ENCODE measurements around the gene PACC1.

Gene PACC1

DNA sequence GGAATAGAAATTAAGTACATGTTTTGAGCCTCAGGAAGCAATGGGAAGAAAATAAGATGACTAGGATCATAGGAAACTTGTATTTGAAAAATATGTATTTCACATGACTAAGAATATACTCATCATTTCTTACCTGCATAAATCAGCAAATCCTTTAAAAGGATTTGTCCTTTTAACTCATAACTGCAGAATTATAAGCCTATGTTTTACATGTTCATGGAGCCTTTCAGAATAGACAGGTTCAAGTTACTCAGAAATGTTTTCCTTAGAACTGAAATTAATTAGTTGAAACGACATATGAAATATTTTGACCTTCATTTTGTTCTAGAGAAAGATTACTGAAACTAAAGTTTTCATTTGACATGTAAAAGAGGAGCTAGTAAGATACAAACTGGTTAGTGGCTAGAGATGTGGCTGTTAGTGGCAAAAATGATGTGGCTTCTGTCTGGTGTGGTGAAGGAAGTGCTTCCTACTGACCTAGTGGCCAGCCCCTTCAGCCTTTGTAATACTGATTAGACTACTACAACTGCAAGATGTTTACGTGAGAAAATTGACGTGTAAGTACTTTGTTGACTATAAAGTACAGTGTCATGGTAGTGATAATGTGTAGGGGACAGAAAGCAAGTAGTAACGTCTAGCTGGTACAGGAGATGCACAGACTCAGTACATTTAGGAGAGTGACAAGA, 54.7 kb downstream of the PACC1 start:
- CTCF ChIA-PET, result interaction anchor here (1.1 to 1.8 kb wide), 3 partner anchors 15 to 29 kb away, joined by 3 to 6 read pairs (median 4); no protein-coding TSS in a partner anchor
- Histone ChIP-seq H3K27ac (ENCODE audit: insufficient read depth in 1 of 2, low read depth in 1 of 2, low read length in 2 of 2, poor library complexity in 1 of 2, severe bottlenecking in 2 of 2) (no peak overlapping the region), H3K36me3 (ENCODE audit: control insufficient read depth in 4 of 4, insufficient read depth in 4 of 4, low read length in 3 of 4) (peaks cover 19 to 68% (median 44%) of the 10 kb centered on the region in 4 experiments), H3K4me1 (ENCODE audit: control extremely low read depth in 1 of 4, control insufficient read depth in 4 of 4, insufficient read depth in 4 of 4, low read length in 3 of 4) (no peaks in the 10 kb centered on the region), H3K27me3 (replicated peaks in 2 of 5; ENCODE audit: control insufficient read depth in 4 of 5, insufficient read depth in 5 of 5, low read length in 4 of 5) (no peaks in the 10 kb centered on the region), H3K9me3 (ENCODE audit: control extremely low read depth in 1 of 5, control insufficient read depth in 4 of 5, insufficient read depth in 2 of 5, low read depth in 1 of 5, low read length in 4 of 5) (no peaks in the 10 kb centered on the region), H3K4me3 (ENCODE audit: control insufficient read depth in 1 of 7, extremely low read depth in 1 of 7, insufficient read depth in 4 of 7, low read depth in 2 of 7, low read length in 6 of 7) (no peak overlapping the region)
- DNase-seq, result no peak
- POLR2A ChIA-PET, result no interaction called here
- 100% methylated on average over 4 of the region's 4 CpGs for WGBS (ENCODE audit: insufficient coverage)

DNA sequence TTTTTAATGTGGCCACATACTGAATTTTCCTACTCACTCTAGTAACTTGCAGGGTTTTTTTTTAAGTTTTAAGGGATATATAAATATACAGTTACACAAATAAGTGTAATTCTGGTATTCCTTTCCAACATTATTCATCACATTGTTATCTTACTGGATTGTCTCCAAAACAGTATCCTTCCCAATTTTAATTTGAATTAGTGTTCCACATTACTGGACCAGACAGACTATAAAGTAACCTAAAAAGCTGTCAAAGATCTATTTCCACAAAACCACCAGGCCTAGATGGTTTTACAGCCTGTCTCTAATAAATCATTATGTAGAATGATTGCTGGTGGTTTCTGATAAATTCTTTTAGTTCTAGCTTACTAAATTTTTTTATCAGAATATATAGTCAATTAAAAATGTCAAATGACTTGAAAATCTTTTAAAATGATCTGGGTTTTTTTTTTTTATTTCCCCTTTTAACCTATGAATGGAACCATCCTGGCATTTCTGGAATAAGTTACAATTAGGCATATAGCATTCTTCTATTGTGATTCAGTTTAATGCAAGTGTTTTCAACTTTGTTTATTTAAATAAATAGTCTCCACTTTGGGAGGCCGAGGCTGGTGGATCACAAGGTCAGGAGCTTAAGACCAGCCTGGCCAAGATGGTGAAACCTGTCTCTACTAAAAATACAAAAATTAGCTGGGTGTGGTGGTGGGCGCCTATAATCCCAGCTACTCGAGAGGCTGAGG, 59.3 kb downstream of the PACC1 start:
- Histone ChIP-seq H3K4me3 (ENCODE audit: control insufficient read depth in 1 of 7, extremely low read depth in 1 of 7, insufficient read depth in 4 of 7, low read depth in 2 of 7, low read length in 6 of 7) (no peak overlapping the region), H3K27ac (ENCODE audit: insufficient read depth in 1 of 2, low read depth in 1 of 2, low read length in 2 of 2, poor library complexity in 1 of 2, severe bottlenecking in 2 of 2) (no peak overlapping the region), H3K9me3 (ENCODE audit: control extremely low read depth in 1 of 5, control insufficient read depth in 4 of 5, insufficient read depth in 2 of 5, low read depth in 1 of 5, low read length in 4 of 5) (no peaks in the 10 kb centered on the region), H3K36me3 (ENCODE audit: control insufficient read depth in 4 of 4, insufficient read depth in 4 of 4, low read length in 3 of 4) (peaks cover 20 to 63% (median 37%) of the 10 kb centered on the region in 4 experiments), H3K27me3 (replicated peaks in 2 of 5; ENCODE audit: control insufficient read depth in 4 of 5, insufficient read depth in 5 of 5, low read length in 4 of 5) (no peaks in the 10 kb centered on the region), H3K4me1 (ENCODE audit: control extremely low read depth in 1 of 4, control insufficient read depth in 4 of 4, insufficient read depth in 4 of 4, low read length in 3 of 4) (no peaks in the 10 kb centered on the region)
- POLR2A ChIA-PET, result no interaction called here
- CTCF ChIA-PET, result interaction anchor here (1.3 to 1.6 kb wide), 3 partner anchors 10 to 292 kb away, joined by 4 to 10 read pairs (median 6); no protein-coding TSS in a partner anchor
- WGBS (ENCODE audit: insufficient coverage), result no CpG with 5 or more reads among the region's 3 CpGs
- DNase-seq, result no peak

DNA sequence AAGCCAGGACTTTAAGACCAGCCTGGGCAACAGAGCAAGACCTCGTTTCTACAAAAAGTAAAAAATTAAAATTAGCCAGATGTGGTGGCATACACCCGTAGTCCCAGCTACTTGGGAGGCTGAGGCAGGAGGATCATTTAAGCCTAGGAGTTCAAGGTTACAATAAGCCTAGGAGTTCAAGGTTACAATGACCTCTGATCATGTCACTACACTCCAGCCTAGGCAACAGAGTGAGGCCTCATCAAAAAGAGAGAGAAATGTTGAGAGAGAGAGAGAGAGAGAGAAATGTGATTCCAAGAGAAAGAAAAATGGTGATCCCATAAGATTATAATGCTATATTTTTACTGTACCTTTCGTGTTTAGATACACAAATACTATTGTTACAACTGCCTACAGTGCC, 60.2 kb downstream of the PACC1 start:
- 100% methylated on average over 2 of the region's 3 CpGs for WGBS (ENCODE audit: insufficient coverage)
- POLR2A ChIA-PET, result no interaction called here
- H3K27me3 ChIP-seq (replicated peaks in 2 of 5; ENCODE audit: control insufficient read depth in 4 of 5, insufficient read depth in 5 of 5, low read length in 4 of 5), result no peaks in the 10 kb centered on the region
- peaks cover 16 to 57% (median 34%) of the 10 kb centered on the region in 4 experiments for H3K36me3 ChIP-seq (ENCODE audit: control insufficient read depth in 4 of 4, insufficient read depth in 4 of 4, low read length in 3 of 4)
- H3K4me1 ChIP-seq (ENCODE audit: control extremely low read depth in 1 of 4, control insufficient read depth in 4 of 4, insufficient read depth in 4 of 4, low read length in 3 of 4), result no peaks in the 10 kb centered on the region
- H3K4me3 ChIP-seq (ENCODE audit: control insufficient read depth in 1 of 7, extremely low read depth in 1 of 7, insufficient read depth in 4 of 7, low read depth in 2 of 7, low read length in 6 of 7), result no peak overlapping the region
- no peaks in the 10 kb centered on the region for H3K9me3 ChIP-seq (ENCODE audit: control extremely low read depth in 1 of 5, control insufficient read depth in 4 of 5, insufficient read depth in 2 of 5, low read depth in 1 of 5, low read length in 4 of 5)
- H3K27ac ChIP-seq (ENCODE audit: insufficient read depth in 1 of 2, low read depth in 1 of 2, low read length in 2 of 2, poor library complexity in 1 of 2, severe bottlenecking in 2 of 2), result no peak overlapping the region
- CTCF ChIA-PET, result no interaction called here
- DNase-seq, result no peak

DNA sequence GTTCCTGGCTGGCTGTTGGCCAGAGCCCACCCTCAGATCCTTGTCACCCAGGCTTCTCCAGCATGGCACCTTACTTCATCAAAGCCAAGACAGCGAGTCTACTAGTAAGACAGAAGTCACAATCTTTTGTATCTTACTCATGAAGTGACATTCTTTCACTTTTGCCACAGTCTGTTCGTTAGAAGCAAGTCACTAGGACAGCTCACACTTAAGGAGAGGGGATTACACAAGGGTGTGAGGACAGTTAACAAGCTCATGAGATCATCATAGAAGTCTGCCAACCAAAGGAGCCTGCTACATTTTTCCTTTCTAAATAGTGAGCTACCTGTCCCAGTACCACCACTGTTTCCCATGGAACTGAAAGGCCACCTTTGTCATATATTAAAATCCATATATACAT, 61.5 kb downstream of the PACC1 start:
- peaks cover 13 to 56% (median 27%) of the 10 kb centered on the region in 4 experiments for H3K36me3 ChIP-seq (ENCODE audit: control insufficient read depth in 4 of 4, insufficient read depth in 4 of 4, low read length in 3 of 4)
- ChIA-PET POLR2A (no interaction called here), CTCF (interaction anchor here (1.2 to 4.4 kb wide), 4 partner anchors 9 to 283 kb away, joined by 4 to 12 read pairs (median 6); no protein-coding TSS in a partner anchor)
- DNase-seq, result peak in 1 of 3 donors; percentile 3
- no peaks in the 10 kb centered on the region for H3K27me3 ChIP-seq (replicated peaks in 2 of 5; ENCODE audit: control insufficient read depth in 4 of 5, insufficient read depth in 5 of 5, low read length in 4 of 5)
- WGBS (ENCODE audit: insufficient coverage), result 100% methylated on average over 2 of the region's 2 CpGs
- no peak overlapping the region for H3K4me3 ChIP-seq (ENCODE audit: control insufficient read depth in 1 of 7, extremely low read depth in 1 of 7, insufficient read depth in 4 of 7, low read depth in 2 of 7, low read length in 6 of 7)
- no peaks in the 10 kb centered on the region for H3K9me3 ChIP-seq (ENCODE audit: control extremely low read depth in 1 of 5, control insufficient read depth in 4 of 5, insufficient read depth in 2 of 5, low read depth in 1 of 5, low read length in 4 of 5)
- no peak overlapping the region for H3K27ac ChIP-seq (ENCODE audit: insufficient read depth in 1 of 2, low read depth in 1 of 2, low read length in 2 of 2, poor library complexity in 1 of 2, severe bottlenecking in 2 of 2)
- no peaks in the 10 kb centered on the region for H3K4me1 ChIP-seq (ENCODE audit: control extremely low read depth in 1 of 4, control insufficient read depth in 4 of 4, insufficient read depth in 4 of 4, low read length in 3 of 4)

DNA sequence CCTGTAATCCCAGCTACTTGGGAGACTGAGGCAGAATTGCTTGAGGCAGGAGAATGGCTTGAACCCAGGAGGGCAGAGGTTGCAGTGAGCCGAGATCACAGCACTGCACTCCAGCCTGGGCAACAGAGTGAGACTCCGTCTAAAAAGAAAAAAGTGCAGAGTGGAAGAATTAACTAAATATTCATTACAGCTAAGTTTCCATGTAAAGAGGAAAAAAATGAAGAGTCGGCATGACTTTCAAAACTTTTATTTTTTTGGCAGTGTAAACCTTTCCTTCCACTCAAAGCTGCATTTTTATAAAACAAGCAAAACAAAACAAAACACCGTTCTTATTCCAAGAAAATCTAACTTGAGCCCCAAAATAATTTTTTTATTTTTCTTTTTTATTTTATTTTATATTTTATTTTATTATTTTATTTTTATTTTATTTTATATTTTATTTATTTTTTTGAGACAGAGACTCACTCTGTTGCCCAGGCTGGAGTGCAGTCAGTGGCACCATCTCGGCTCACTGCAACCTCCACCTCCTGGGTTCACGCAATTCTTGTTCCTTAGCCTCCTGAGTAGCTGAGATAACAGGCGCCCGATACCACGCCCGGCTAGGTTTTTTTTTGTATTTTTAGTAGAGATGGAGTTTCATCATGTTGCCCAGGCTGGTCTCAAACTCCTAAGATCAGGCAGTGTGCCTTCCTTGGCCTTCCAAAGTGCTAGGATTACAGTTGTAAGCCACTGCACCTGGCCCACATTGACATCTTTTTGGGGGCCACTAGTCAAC, 62.9 kb downstream of the PACC1 start:
- POLR2A ChIA-PET, result no interaction called here
- no peaks in the 10 kb centered on the region for H3K9me3 ChIP-seq (ENCODE audit: control extremely low read depth in 1 of 5, control insufficient read depth in 4 of 5, insufficient read depth in 2 of 5, low read depth in 1 of 5, low read length in 4 of 5)
- CTCF ChIA-PET, result interaction anchor here (1.0 to 4.4 kb wide), 7 partner anchors 10 to 281 kb away, joined by 3 to 12 read pairs (median 4); no protein-coding TSS in a partner anchor
- no peaks in the 10 kb centered on the region for H3K4me1 ChIP-seq (ENCODE audit: control extremely low read depth in 1 of 4, control insufficient read depth in 4 of 4, insufficient read depth in 4 of 4, low read length in 3 of 4)
- no peak overlapping the region for H3K27ac ChIP-seq (ENCODE audit: insufficient read depth in 1 of 2, low read depth in 1 of 2, low read length in 2 of 2, poor library complexity in 1 of 2, severe bottlenecking in 2 of 2)
- WGBS (ENCODE audit: insufficient coverage), result 90% methylated on average over 2 of the region's 10 CpGs
- H3K27me3 ChIP-seq (replicated peaks in 2 of 5; ENCODE audit: control insufficient read depth in 4 of 5, insufficient read depth in 5 of 5, low read length in 4 of 5), result no peaks in the 10 kb centered on the region
- DNase-seq, result peak in 1 of 3 donors; percentile 10
- H3K4me3 ChIP-seq (ENCODE audit: control insufficient read depth in 1 of 7, extremely low read depth in 1 of 7, insufficient read depth in 4 of 7, low read depth in 2 of 7, low read length in 6 of 7), result no peak overlapping the region
- peaks cover 13 to 53% (median 24%) of the 10 kb centered on the region in 4 experiments for H3K36me3 ChIP-seq (ENCODE audit: control insufficient read depth in 4 of 4, insufficient read depth in 4 of 4, low read length in 3 of 4)

DNA sequence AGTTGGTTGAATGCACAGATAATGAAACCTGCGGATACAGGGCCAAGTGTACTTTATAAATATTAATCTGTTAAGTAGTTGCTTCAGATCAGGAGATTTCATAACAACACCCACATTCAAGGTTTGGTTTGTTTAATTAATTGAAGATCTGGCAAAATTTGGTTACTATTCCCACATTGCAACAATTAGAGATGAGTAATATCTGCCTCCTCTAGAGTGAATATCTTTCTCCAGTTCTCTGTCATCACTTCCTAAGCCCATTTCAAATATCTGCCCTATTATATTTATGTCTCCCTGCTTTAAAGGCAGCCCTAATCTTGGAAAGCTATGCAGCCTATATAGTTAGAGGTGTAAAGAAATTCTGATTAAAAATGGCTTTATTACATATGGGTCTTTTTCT, 68.1 kb downstream of the PACC1 start:
- no peak overlapping the region for H3K27ac ChIP-seq (ENCODE audit: insufficient read depth in 1 of 2, low read depth in 1 of 2, low read length in 2 of 2, poor library complexity in 1 of 2, severe bottlenecking in 2 of 2)
- WGBS (ENCODE audit: insufficient coverage), result no CpG with 5 or more reads among the region's 1 CpG
- POLR2A ChIA-PET, result no interaction called here
- no peak overlapping the region for H3K4me3 ChIP-seq (ENCODE audit: control insufficient read depth in 1 of 7, extremely low read depth in 1 of 7, insufficient read depth in 4 of 7, low read depth in 2 of 7, low read length in 6 of 7)
- no peaks in the 10 kb centered on the region for H3K9me3 ChIP-seq (ENCODE audit: control extremely low read depth in 1 of 5, control insufficient read depth in 4 of 5, insufficient read depth in 2 of 5, low read depth in 1 of 5, low read length in 4 of 5)
- no peaks in the 10 kb centered on the region for H3K27me3 ChIP-seq (replicated peaks in 2 of 5; ENCODE audit: control insufficient read depth in 4 of 5, insufficient read depth in 5 of 5, low read length in 4 of 5)
- no peak for DNase-seq
- CTCF ChIA-PET, result interaction anchor here (1.0 to 1.9 kb wide), 2 partner anchors 19 to 60 kb away, joined by 3 to 5 read pairs; no protein-coding TSS in a partner anchor
- peaks cover 12 to 65% (median 16%) of the 10 kb centered on the region in 4 experiments for H3K36me3 ChIP-seq (ENCODE audit: control insufficient read depth in 4 of 4, insufficient read depth in 4 of 4, low read length in 3 of 4)
- H3K4me1 ChIP-seq (ENCODE audit: control extremely low read depth in 1 of 4, control insufficient read depth in 4 of 4, insufficient read depth in 4 of 4, low read length in 3 of 4), result no peaks in the 10 kb centered on the region
